GM18502 (cell line): Measurements from ENCODE around the gene EMC10.
"Not testable (repeated sequence)": the region's sequence is repeated elsewhere in the genome, so short reads cannot be mapped to it uniquely, and the experiment has no call there.

Experiments
- ATAC-seq: cut with Tn5 transposase; IDR thresholded peaks from one replicate; pipeline ENCODE4 v1.9.1; 2021; ENCODE audit warnings: mild to moderate bottlenecking; ENCODE audit not compliant: unreplicated experiment, poor library complexity

Gene EMC10

DNA sequence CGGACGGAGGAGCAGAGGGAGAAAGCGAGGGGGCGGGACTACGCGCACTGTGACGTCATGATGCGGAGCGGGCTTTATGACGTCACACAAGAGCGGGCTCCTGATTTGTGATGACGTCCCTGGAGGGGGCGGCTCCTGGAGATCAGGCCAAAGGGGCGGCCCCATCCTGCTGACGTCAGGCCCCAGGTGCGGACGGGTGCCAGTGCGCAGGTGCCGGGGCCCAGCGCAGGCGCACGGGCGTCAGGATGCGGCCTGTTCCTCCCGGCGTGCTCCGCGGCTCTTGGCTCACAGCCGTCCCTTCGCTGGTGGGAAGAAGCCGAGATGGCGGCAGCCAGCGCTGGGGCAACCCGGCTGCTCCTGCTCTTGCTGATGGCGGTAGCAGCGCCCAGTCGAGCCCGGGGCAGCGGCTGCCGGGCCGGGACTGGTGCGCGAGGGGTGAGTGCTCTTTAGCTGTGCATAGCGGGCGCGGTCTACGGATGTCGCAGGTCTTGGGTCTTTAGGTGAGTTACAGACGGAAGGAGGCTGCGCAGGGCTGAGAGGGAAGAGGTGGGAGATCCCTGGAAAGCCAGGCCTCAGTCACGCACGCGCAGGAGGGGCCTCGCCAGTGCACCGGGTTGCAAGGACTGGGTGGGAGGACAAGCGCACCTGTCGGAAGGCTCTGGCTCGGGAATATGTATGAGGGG lies at the start of gene EMC10, which contains the start of gene GARIN5A:
Gene EMC10 (plus strand): TSS at position 284 of the 683 bp plus-strand sequence. CDS start 38 bp downstream, at position 322.
Gene GARIN5A (minus strand): TSS at position 625 of the 683 bp plus-strand sequence. CDS start 460 bp downstream, at position 165.
- ATAC-seq, result peak; percentile 90

DNA sequence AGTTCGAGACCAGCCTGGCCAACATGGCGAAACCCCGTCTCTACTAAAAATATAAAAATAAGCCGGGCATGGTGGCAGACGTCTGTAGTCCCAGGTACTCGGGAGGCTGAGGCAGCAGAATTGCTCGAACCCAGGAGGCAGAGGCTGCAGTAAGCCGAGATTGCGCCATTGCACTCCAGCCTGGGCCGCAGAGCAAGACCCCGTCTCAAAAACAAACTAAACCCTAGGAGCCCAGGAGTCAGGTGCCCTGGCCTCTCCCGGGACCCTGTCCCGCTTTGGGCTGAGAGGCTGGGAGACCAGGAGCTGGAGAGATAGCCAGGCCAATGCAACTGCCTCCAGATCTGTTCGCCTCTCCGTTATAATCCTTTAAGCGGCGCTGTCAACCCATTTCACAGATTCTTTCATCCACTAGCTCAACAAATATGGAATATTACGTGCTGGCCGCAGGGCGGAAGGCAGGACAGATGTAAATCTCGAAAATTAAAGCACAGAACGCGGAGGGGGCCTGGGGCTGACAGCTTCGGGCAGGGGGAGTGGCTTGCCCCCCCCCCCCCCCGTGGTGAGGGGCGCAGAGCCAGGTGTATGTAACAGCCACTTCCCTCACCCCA lies 48.9 kb upstream of the EMC10 start:
- no peak for ATAC-seq

DNA sequence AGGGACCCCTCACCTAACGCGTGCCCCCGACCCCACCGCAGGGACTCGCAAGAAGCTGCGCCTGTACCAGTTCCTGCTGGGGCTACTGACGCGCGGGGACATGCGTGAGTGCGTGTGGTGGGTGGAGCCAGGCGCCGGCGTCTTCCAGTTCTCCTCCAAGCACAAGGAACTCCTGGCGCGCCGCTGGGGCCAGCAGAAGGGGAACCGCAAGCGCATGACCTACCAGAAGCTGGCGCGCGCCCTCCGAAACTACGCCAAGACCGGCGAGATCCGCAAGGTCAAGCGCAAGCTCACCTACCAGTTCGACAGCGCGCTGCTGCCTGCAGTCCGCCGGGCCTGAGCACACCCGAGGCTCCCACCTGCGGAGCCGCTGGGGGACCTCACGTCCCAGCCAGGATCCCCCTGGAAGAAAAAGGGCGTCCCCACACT lies 48.3 kb upstream of the EMC10 start:
- no peak for ATAC-seq

DNA sequence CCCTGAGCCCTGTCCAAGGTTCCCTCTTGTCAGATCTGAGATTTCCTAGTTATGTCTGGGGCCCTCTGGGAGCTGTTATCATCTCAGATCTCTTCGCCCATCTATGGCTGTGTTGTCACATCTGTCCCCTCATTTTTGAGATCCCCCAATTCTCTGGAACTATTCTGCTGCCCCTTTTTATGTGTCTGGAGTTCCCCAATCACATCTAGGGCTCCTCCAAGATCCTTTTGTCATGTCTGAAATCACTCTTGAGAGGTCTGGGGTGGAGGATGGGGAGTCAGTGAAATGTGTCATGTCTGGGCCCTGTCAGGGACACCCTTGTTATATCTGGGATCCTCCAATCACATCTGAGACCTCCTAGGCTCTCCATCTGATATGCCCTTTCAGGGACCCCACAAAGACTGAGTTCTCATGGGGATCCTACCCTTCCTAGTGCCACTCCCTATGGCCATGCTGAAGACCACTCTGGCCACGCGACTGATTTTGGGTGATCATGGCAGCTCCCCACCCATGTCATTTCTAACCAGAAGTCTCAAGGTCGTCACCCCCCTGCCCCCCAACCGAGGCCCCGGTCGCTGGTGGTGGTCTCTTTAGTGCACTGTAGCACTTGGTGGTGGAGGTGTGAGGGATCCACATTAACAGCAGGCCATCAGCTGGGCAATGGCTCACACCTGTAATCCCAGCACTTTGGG lies 47.4 kb upstream of the EMC10 start:
- ATAC-seq, result no peak

DNA sequence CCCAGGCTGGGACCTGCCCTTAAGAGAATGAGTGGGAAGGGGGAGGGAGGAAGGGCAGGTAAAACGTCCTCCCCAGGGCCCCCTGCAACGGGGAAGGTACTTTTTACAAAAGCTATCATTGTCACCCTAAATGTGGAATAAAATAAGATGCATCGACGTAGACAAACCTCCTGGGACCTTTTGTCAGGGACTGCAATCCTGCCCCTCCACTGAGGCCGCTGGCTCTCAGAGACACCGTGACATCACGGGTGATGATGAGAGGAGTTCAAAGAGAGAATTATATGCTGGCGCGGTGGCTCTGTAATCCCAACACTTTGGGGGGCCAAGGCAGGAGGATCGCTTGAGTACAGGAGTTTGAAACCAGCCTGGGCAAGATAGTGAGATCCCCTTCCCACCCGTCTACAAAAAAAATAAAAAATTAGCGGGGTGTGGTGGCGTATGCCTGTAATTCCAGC lies 45.4 kb upstream of the EMC10 start:
- ATAC-seq, result no peak

DNA sequence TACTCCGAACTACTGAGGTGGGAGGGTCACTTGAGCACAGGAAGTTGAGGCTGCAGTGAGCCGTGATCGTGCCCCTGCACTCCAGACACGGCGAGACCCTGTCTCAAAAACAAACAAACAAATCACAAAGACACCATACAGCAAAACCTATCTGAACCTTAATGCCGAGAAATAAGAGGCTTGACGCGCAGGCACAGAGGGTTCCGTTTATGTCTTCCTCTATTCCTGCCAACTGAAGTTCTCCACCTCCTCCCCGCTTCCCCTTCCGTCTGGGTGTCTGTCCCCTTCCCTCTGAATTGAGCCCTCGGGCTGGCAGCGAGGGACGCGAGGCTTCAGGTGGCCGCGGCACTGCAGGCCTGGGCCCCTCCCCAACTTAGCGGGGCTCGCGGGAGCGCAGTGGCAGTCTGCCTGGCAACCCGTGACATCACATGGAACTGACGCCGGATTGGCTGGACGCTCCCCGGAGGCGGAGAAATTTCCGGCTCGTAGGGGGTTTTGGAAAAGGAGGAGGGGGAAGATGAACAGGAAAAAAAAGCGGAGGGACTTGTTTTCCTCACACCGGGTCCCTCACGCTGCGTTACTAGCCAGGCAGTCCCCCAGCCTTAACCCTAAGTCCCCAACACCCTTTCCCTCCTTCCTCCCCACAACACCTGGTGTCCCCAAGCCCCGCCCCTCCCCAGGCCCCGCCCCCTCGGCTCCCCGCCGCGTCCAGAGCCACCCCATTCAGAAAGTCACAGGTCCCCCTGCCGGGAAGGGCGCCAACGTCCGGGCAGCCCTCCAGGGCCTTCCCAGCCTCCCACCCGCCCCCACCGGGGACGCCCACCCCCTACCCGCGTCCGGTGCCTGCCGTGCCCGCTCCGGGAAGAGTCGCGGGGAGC lies 44.7 kb upstream of the EMC10 start:
- ATAC-seq, result peak; percentile 79

DNA sequence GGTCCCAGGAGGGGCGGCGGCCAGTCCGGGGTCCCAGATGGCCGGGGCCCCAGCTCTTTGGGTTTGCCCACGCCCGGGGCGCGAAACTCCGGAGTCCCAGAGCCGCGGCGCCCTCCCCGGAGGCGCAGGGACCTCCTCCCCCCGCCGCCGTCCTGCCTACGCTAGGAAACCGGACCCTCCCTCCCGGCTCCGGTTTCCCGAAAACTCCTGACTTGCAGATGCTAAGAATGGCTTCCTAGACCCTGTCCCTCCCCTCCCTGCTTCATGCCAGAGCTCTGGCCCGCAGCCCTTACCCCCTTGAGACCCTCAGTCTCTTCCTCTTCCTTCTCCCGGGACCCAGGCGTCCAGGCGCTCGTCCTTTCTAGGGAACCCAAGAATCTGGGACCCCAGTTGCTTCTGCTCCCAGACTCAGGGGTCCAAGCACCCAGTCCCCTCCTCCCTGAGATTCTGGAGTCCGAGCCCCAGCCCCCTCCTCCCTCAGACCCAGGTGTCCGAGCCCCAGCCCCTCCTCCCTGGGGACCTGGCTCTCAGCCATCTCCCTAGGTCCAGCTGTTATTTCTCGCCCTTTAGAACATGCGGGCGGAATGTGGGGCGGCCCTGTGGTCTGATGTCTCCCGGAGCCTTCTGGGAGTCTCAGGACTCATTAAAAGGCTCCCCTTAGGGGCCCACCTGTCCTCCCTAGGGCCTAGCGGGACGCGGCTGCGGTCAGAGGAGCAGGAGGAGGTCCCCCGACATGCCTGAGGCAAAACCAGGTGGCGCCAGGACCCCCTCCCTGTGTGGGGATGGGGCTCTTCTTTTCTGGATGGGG lies 43.9 kb upstream of the EMC10 start, which contains the start of gene MYBPC2:
Gene MYBPC2 (plus strand): TSS at position 672 of the 808 bp plus-strand sequence. CDS start 62 bp downstream, at position 734.
- ATAC-seq, result no peak

DNA sequence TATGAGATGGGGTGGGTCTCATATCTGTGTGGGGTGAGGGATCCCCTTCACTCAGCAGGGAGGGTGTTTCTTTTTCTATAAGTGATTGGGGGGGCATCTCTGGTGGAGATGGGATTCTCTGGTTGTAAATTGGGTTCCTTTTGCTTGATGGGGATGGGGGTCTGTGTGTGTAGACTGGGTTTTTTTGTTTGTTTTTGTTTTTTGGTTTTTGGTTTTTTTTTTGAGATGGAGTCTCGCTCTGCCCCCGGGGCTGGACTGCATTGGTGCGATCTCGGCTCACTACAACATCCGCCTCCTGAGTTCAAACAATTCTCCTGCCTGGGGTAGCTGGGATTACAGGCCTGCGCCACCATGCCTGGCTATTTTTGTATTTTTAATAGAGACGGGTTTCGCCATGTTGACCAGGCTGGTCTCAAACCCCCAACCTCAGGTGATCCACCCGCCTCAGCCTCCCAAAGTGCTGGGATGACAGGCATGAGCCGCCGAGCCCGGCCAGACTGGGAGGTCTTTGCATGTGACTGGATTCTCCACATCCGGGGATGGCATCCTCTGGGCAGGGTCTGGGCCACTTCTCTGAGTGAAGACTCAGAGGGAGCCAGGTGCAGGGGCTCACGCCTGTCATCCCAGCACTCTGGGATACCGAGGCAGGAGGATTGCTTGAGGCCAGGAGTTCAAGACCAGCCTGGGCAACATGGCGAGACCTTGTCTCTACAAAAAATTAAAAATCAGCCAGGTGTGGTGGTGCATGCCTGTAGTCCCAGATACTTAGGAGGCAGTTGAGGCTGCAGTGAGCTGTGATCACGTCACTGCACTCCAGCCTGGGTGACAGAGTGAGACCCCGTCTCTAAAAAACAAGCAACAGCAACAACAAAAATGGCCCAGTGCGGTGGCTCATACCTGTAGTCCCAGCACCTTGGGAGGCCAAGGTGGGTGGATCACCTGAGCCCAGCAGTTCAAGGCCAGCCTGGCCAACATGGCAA lies 42.8 kb upstream of the EMC10 start:
- ATAC-seq, result no peak

DNA sequence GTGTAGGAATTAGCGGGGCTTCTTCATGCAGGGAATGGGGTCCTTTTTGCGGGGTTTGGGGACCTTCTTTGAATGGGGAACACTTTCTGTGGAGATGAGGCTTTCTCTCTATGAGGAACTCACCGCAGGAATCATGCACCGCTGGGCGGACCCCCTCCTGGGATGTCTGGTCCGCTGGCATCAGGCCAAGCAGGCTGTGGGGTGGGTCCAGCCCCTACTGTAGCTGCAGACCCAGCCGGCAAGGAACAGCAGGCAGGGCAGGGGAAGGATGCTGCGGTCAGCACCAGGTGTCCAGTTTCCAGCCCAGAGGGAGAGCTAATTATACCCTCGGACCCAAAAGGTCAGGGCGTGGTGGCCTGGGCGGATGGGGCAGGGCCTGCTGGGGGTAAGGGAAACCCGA lies 41.8 kb upstream of the EMC10 start:
- ATAC-seq, result no peak

DNA sequence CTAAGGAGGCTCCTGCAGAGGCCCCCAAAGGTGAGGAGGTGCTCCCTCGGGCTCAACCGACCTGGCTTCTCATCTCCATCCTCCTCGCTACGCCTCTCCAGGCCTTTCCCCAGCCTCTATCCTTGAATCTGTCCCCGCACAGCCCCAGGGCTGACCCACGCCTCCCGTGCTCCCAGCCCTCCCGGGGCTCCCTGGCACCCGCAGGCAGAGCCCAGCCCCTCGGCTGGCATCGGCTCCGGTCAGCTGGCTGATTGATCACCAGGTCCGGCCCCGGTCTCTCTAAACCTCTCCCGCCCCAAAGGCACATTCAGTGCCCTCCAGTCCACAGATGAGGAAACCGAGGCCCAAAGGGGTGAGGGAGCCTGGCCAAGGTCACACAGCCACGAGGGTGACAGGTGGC lies 41.1 kb upstream of the EMC10 start:
- no peak for ATAC-seq

DNA sequence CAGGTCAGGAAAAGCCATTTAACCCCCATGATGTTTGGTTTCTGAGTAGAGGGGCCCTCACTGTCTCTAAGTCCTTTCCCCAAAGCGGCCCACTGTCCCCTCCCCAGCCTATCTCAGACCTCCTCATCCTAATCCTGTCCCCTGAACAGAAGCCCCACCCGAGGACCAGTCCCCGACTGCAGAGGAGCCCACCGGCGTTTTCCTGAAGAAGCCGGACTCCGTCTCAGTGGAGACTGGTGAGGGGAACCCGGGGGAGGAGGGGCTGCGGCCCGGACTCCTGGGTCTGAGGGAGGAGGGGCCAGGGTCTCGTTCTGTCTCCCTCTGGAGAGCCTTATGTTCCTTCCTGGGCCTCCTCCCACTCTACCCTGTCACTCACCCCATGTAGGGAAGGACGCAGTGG lies 40.7 kb upstream of the EMC10 start:
- ATAC-seq, result no peak

DNA sequence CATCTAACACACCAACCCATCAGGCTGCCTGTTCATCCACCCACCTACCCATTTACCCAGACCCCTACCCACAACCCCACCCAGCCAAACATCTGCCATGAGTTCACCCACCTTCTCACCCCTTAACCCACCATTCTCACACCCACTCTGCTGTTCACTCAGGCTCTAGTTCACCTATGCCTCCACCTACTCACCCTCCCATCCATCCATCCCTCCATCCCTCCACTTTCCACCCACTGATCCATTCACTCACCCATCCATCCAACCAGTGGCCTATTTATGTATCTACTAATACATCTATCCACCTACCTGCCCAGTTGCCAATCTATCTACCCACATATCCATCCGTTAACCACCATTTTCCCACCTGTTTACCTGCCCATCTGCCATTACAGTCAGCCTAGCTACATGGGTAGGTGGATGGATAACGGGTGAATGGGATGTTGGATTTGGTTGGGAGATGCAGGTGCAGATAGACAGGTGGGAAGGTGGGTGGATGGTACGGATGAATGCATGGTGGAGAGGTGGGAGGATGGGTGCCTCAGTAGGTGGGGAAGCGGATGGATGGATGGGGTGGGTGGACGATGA lies 38.4 kb upstream of the EMC10 start:
- ATAC-seq, result no peak

DNA sequence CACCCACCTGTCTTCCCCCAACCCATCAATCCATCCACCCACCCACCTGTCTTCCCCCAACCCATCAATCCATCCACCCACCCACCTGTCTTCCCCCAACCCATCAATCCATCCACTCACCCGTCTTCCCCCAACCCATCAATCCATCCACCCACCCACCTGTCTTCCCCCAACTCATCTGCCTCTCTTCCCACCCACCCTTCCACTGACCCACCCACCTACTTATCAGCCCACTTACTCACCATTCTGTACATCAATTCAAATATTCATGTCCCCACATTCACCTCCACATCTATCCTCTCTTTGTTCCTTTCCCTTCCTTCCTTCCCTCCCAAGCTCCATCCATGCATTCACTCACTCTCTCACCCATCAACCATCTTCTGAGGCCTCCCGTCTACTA lies 37.2 kb upstream of the EMC10 start:
- ATAC-seq, result not testable (repeated sequence)

DNA sequence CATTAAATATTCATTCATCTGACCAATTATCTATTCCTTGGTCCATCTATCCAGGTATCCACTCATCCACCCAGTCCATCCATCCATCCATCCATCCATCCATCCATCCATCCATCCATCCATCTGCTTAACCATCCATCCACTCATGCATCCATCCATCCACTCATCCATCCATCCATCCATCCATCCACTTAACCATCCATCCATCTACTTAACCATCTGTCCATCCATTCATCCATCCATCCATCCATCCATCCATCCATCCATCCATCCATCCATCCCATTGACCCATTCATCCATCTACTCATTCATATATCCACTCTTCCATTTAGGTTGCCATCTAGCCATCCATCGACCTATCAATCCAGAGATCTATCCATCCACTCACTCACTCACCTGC lies 32.2 kb upstream of the EMC10 start:
- ATAC-seq, result no peak

DNA sequence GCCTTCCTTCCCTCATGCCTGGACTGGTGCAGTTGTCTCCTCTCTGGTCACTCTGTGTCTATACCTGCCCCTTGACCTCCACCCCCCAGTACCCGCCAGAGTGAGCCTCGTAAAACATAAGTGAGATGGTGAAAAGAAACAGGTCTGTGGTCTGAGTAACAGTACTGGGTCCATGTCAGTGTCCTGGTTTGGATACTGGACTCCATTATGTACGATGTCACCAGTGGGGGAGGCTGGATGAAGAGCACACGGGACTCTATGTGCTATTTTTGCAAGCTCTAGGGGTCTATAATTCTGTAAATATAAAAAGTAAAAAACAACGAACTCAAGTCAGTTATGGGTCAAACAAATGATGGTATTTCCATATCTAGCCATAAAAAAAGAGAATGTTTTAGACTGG lies 29.3 kb upstream of the EMC10 start:
- ATAC-seq, result no peak

DNA sequence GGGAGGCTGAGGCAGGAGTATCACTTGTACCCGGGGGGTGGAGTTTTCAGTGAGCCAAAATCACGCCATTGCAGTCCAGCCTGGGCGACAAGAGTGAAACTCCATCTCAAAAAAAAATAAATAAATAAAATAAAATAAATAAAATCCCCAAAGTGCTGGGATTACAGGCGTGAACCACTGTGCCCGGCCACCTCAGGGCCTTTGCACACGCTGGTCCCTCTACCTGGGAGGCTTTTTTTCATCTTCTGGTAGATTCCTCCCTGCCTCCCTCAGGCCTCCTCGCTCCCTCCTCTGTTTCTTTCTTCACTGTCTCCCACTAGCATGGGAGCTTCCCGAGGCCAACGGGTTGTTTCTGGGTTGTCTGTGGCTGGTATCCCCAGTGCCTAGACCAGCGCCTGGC lies 28.6 kb upstream of the EMC10 start:
- ATAC-seq, result no peak

DNA sequence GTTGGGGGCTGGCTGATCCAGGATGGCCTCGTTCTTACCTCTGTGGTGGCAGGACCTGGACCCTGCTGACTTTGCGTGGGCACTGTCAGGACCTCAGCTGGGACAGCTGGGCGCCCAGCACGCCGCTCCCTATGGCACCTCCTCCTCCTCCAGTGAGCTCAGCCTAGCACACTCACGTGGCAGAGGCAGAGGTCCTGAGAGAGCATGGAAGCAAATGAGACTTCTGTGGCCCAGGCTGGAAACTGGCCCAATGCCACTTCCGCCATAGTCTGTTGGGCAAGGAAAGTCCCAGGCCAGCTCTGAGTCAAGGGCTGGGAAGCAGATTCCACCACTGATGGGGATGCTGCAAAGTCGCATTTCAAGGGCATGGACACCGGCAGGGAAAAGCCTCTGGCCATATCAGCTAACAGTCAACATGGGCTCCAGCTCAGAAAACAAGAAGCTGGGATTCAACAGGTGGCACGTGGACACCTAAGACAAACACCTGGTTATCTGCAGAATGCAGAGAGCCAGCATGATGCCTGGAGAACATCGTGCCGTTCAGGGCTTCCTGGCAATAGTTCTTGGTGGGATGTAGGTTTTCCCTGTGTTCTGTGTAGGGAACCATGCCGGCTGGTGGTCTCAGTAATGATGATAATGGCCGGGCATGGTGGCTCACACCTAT lies 26.9 kb upstream of the EMC10 start:
- no peak for ATAC-seq
